Kidney epithelial cell (primary cell): Measurements from ENCODE around the gene C16orf95. TPM values are rescaled to one million over a fixed set of nuclear protein-coding genes. Genes with fewer than 3 reads are reported as not detected.

Experiments used
- DNase-seq: peaks from one replicate; pipeline ENCODE4 v3.0.0-alpha.2; 2010; ENCODE audit warnings: low read depth
- H3K27me3 ChIP-seq: 2 replicates; pipeline ENCODE4 v1.6.0; 2011; ENCODE audit warnings: low read length; ENCODE audit not compliant: control insufficient read depth, insufficient read depth
- H3K36me3 ChIP-seq: 2 replicates; pipeline ENCODE4 v1.5.1; 2011; ENCODE audit warnings: low read length; ENCODE audit not compliant: control insufficient read depth, insufficient read depth
- H3K4me3 ChIP-seq: 2 replicates; pipeline ENCODE4 v1.5.1; 2011; ENCODE audit warnings: low read depth, mild to moderate bottlenecking, control low read depth, low read length
- CTCF ChIP-seq: IDR thresholded peaks from 2 replicates; pipeline ENCODE4 v1.5.1; 2011; ENCODE audit warnings: mild to moderate bottlenecking, moderate library complexity, low read length, control low read depth, inconsistent platforms; ENCODE audit not compliant: insufficient read depth, poor library complexity, severe bottlenecking
- total RNA-seq: library from RNA; depleted of rRNA; stranded (reverse); fragments of >200 nt; gene quantifications from 2 replicates; pipeline ENCODE4 v1.2.3, GENCODE V29; 2015

Gene C16orf95
- total RNA-seq, 1 donor from 2014 or later, result 1.7 TPM

- H3K27me3 ChIP-seq, result peaks cover 2% of the 10 kb centered on the region
- H3K36me3 ChIP-seq, result no peaks in the 10 kb centered on the region
- H3K4me3 ChIP-seq, result no peak overlapping the region
- TF ChIP-seq CTCF, result no peak
- DNase-seq, result no peak
These were observed 62.5 kb downstream of the C16orf95 start for GRCh38 chr16:87254734-87255133.

GRCh38 chr16:87254296-87254695 is 62.9 kb downstream of the C16orf95 start:
- no peak for TF ChIP-seq CTCF
- no peaks in the 10 kb centered on the region for H3K36me3 ChIP-seq
- peaks cover 2% of the 10 kb centered on the region for H3K27me3 ChIP-seq
- no peak overlapping the region for H3K4me3 ChIP-seq
- DNase-seq, result no peak

- DNase-seq, result no peak
- no peak for TF ChIP-seq CTCF
- Histone ChIP-seq H3K4me3 (no peak overlapping the region), H3K36me3 (no peaks in the 10 kb centered on the region), H3K27me3 (peaks cover 2% of the 10 kb centered on the region)
These were observed 63.7 kb downstream of the C16orf95 start for GRCh38 chr16:87253536-87253935.

Other genes starting within 250 kb of the C16orf95 start
- 25.1 and 28.9 TPM in 2 replicates for gene FBXO31, start 66.4 kb upstream of the C16orf95 start, total RNA-seq
- gene MAP1LC3B, start 74.9 kb upstream of the C16orf95 start, total RNA-seq, result 135 and 136 TPM in 2 replicates
- 34.6 and 41.6 TPM in 2 replicates for gene ZCCHC14, start 175.6 kb upstream of the C16orf95 start, total RNA-seq